ENCODE measurements around the gene PPARD. TPM values are rescaled to one million over a fixed set of nuclear protein-coding genes. Genes with fewer than 3 reads are reported as not detected.
A peak's percentile ranks its signal among the peaks of the same experiment; 100 is the strongest.
"Not testable (repeated sequence)": the region's sequence is repeated elsewhere in the genome, so short reads cannot be mapped to it uniquely, and the experiment has no call there.

PPARD gene
- total RNA-seq, 1 donor from 2014 or later = 21.9 TPM

GRCh38 chr6:35302604-35303241, 39.6 kb upstream of the PPARD start:
- Mint-ChIP-seq H3K36me3 (peaks cover 8% of the 10 kb centered on the region), H3K9me3 (no peaks in the 10 kb centered on the region), H3K27ac (peak overlapping the region; percentile 86), H3K4me3 (peak overlapping the region; percentile 40), H3K4me1 (ENCODE audit: unreplicated experiment) (peaks cover 24% of the 10 kb centered on the region), H3K27me3 (no peaks in the 10 kb centered on the region)
- no peak for TF ChIP-seq CTCF (conservative IDR thresholded peaks at IDR 0.05)
- no peak for DNase-seq (ENCODE audit: extremely low spot score, unreplicated experiment)

GRCh38 chr6:35304299-35304698, 38.1 kb upstream of the PPARD start:
- Mint-ChIP-seq H3K4me1 (ENCODE audit: unreplicated experiment) (peaks cover 24% of the 10 kb centered on the region), H3K27ac (no peak overlapping the region), H3K27me3 (no peaks in the 10 kb centered on the region), H3K9me3 (no peaks in the 10 kb centered on the region), H3K36me3 (peaks cover 8% of the 10 kb centered on the region), H3K4me3 (no peak overlapping the region)
- no peak for DNase-seq (ENCODE audit: extremely low spot score, unreplicated experiment)
- no peak for TF ChIP-seq CTCF (conservative IDR thresholded peaks at IDR 0.05)

- no peaks in the 10 kb centered on the region for H3K27me3 Mint-ChIP-seq
- H3K4me1 Mint-ChIP-seq (ENCODE audit: unreplicated experiment) = peaks cover 18% of the 10 kb centered on the region
- no peak for TF ChIP-seq CTCF (conservative IDR thresholded peaks at IDR 0.05)
- no peaks in the 10 kb centered on the region for H3K9me3 Mint-ChIP-seq
- H3K27ac Mint-ChIP-seq = no peak overlapping the region
- no peak for DNase-seq (ENCODE audit: extremely low spot score, unreplicated experiment)
- no peak overlapping the region for H3K4me3 Mint-ChIP-seq
- H3K36me3 Mint-ChIP-seq = peaks cover 4% of the 10 kb centered on the region
Measured at GRCh38 chr6:35305117-35305516, 37.2 kb upstream of the PPARD start.

- DNase-seq (ENCODE audit: extremely low spot score, unreplicated experiment); H3K9me3 Mint-ChIP-seq; H3K4me3 Mint-ChIP-seq; H3K27me3 Mint-ChIP-seq; H3K36me3 Mint-ChIP-seq; H3K27ac Mint-ChIP-seq: not testable (repeated sequence)
- H3K4me1 Mint-ChIP-seq (ENCODE audit: unreplicated experiment) = peaks cover 18% of the 10 kb centered on the region
Measured at GRCh38 chr6:35307138-35307537, 35.2 kb upstream of the PPARD start.

- H3K36me3 Mint-ChIP-seq; H3K4me3 Mint-ChIP-seq; H3K27me3 Mint-ChIP-seq; H3K4me1 Mint-ChIP-seq (ENCODE audit: unreplicated experiment); H3K9me3 Mint-ChIP-seq; DNase-seq (ENCODE audit: extremely low spot score, unreplicated experiment): not testable (repeated sequence)
- H3K27ac Mint-ChIP-seq = peak overlapping the region; percentile 37
Measured at GRCh38 chr6:35308543-35308942, 33.8 kb upstream of the PPARD start.

GRCh38 chr6:35309611-35310264, 32.6 kb upstream of the PPARD start:
- Mint-ChIP-seq H3K27me3 (peaks cover 4% of the 10 kb centered on the region), H3K36me3 (no peaks in the 10 kb centered on the region), H3K27ac (no peak overlapping the region), H3K4me3 (no peak overlapping the region), H3K9me3 (no peaks in the 10 kb centered on the region), H3K4me1 (ENCODE audit: unreplicated experiment) (no peaks in the 10 kb centered on the region)
- TF ChIP-seq CTCF (conservative IDR thresholded peaks at IDR 0.05) = no peak
- no peak for DNase-seq (ENCODE audit: extremely low spot score, unreplicated experiment)
